Body of pancreas (tissue), 4 donors: Measurements from ENCODE around the gene SEMA3D. TPM values are rescaled to one million over a fixed set of nuclear protein-coding genes. Genes with fewer than 3 reads are reported as not detected.

Experiments used
- ATAC-seq: fragments of 150-250 bp; one replicate; pipeline ENCODE4 v1.9.1; 2016
- DNase-seq, 4 donors: peaks; one replicate each; pipeline ENCODE4 v3.0.0-alpha.2; 2019
- H3K27ac ChIP-seq, 4 donors: fragments of 200-600 bp; sonication (generic); 1 replicate in 3 of 4; 2 replicates in 1 of 4; pipeline versions ENCODE4 v1.5.1 to v1.6.1; 2016 to 2019; ENCODE audit warnings: mild to moderate bottlenecking in 1 of 4, mixed read lengths in 1 of 4, moderate library complexity in 1 of 4
- H3K27me3 ChIP-seq, 2 donors: fragments of 200-600 bp; sonication (generic); one replicate each; pipeline ENCODE4 v1.6.0; 2016; ENCODE audit warnings: mild to moderate bottlenecking in 1 of 2
- H3K36me3 ChIP-seq, 2 donors: fragments of 200-600 bp; sonication (generic); replicated peaks in 1 of 2; 2 replicates each; pipeline ENCODE4 v1.5.1; 2016; ENCODE audit warnings: low read depth in 2 of 2; ENCODE audit not compliant: insufficient read depth in 1 of 2
- H3K4me1 ChIP-seq: fragments of 200-600 bp; sonication (generic); one replicate; pipeline ENCODE4 v1.6.0; 2016
- H3K4me3 ChIP-seq, 2 donors: fragments of 200-600 bp; sonication (generic); 1 replicate in 1 of 2; 2 replicates in 1 of 2; pipeline ENCODE4 v1.5.1; 2016 to 2019
- H3K9me3 ChIP-seq, 3 donors: fragments of 200-600 bp; sonication (generic); 1 replicate in 2 of 3; 2 replicates in 1 of 3; pipeline ENCODE4 v1.5.1; 2016
- POLR2A ChIP-seq, 3 donors: fragments of 450-650 bp; IDR thresholded peaks; one replicate each; pipeline ENCODE4 v1.6.1; 2016; ENCODE audit warnings: antibody characterized with exemption in 3 of 3, mild to moderate bottlenecking in 2 of 3
- whole genome bisulfite sequencing, 2 donors: methylation state at CpG; one replicate each; pipeline ENCODE4 v1.1.5; 2017; 5-methylcytosine and 5-hydroxymethylcytosine counted together
- intact Hi-C: fragments of 100-400 bp; cut with DNase I; formaldehyde crosslinking; loops from one replicate; pipeline ENCODE4 v1.15.1; 2023
- total RNA-seq, 2 donors: library from RNA; depleted of rRNA; stranded (reverse); fragments of >200 nt; gene quantifications; one replicate each; pipeline ENCODE4 v1.1.0, GENCODE V29; 2016
- TF ChIP-seq, protein P1 (sequence below), 7 experiments: fragments of 450-650 bp in 4 of 7; fragments of 200-600 bp in 3 of 7; sonication (generic) in 3 of 7; IDR thresholded peaks; one replicate each; pipeline ENCODE4 v1.5.1; 2016 to 2019; ENCODE audit warnings: antibody characterized with exemption in 7 of 7

SEMA3D gene
- total RNA-seq, 2 donors from 2014 or later = 0.66 to 1.3 TPM

DNA sequence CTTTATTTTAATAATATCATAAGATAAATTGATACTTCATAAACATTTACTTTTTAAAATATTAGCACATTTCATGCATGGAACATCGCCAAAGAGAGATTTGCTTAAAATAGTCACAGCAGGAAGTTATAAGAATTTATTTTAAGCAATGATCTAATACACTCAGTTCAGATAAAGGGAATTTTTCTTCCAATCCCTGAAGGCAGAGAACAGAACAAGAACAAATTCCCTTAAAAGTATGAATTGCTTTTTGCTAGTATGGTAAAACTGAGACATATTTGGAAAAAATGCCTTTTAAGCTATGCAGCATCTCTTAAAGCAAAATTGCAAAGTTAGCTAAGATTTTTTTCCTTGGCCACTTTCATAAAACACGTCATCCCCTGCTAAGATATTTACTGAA is 91.0 kb downstream of the SEMA3D start:
- no peaks in the 10 kb centered on the region for H3K9me3 ChIP-seq
- ATAC-seq (no peak), DNase-seq (no peak)
- H3K4me1 ChIP-seq = no peaks in the 10 kb centered on the region
- H3K4me3 ChIP-seq = no peak overlapping the region
- TF ChIP-seq, protein P1, sequence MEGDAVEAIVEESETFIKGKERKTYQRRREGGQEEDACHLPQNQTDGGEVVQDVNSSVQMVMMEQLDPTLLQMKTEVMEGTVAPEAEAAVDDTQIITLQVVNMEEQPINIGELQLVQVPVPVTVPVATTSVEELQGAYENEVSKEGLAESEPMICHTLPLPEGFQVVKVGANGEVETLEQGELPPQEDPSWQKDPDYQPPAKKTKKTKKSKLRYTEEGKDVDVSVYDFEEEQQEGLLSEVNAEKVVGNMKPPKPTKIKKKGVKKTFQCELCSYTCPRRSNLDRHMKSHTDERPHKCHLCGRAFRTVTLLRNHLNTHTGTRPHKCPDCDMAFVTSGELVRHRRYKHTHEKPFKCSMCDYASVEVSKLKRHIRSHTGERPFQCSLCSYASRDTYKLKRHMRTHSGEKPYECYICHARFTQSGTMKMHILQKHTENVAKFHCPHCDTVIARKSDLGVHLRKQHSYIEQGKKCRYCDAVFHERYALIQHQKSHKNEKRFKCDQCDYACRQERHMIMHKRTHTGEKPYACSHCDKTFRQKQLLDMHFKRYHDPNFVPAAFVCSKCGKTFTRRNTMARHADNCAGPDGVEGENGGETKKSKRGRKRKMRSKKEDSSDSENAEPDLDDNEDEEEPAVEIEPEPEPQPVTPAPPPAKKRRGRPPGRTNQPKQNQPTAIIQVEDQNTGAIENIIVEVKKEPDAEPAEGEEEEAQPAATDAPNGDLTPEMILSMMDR (IDR thresholded peaks at IDR 0.05) = no peak
- TF ChIP-seq POLR2A (IDR thresholded peaks at IDR 0.05) = no peak
- H3K36me3 ChIP-seq = no peaks in the 10 kb centered on the region
- 83 to 84% methylated on average over 2 of the region's 2 CpGs for WGBS, 2 donors
- intact Hi-C loops = no loop called here
- no peaks in the 10 kb centered on the region for H3K27me3 ChIP-seq
- no peak overlapping the region for H3K27ac ChIP-seq

- DNase-seq (no peak), ATAC-seq (no peak)
- intact Hi-C loops = no loop called here
- Histone ChIP-seq H3K27me3 (no peaks in the 10 kb centered on the region), H3K36me3 (no peaks in the 10 kb centered on the region), H3K4me1 (no peaks in the 10 kb centered on the region), H3K9me3 (no peaks in the 10 kb centered on the region), H3K27ac (no peak overlapping the region), H3K4me3 (no peak overlapping the region)
- TF ChIP-seq POLR2A (IDR thresholded peaks at IDR 0.05) = no peak
- TF ChIP-seq, protein P1 (IDR thresholded peaks at IDR 0.05) = no peak
- WGBS, 2 donors = 75 to 85% methylated on average over 2 of the region's 2 CpGs
Measured at GRCh38 chr7:85095366-85095765, 91.5 kb downstream of the SEMA3D start.

GRCh38 chr7:85094046-85094725 is 92.7 kb downstream of the SEMA3D start:
- Histone ChIP-seq H3K27me3 (no peaks in the 10 kb centered on the region), H3K27ac (no peak overlapping the region), H3K4me3 (no peak overlapping the region), H3K36me3 (no peaks in the 10 kb centered on the region), H3K4me1 (no peaks in the 10 kb centered on the region), H3K9me3 (no peaks in the 10 kb centered on the region)
- TF ChIP-seq, protein P1 (IDR thresholded peaks at IDR 0.05) = no peak
- no peak for TF ChIP-seq POLR2A (IDR thresholded peaks at IDR 0.05)
- ATAC-seq (no peak), DNase-seq (peak in 1 of 4 donors; percentile 5)
- WGBS, 2 donors = 58 to 64% methylated on average over 3 of the region's 3 CpGs
- intact Hi-C loops = no loop called here

- Histone ChIP-seq H3K4me1 (no peaks in the 10 kb centered on the region), H3K36me3 (no peaks in the 10 kb centered on the region), H3K4me3 (no peak overlapping the region), H3K9me3 (no peaks in the 10 kb centered on the region), H3K27ac (no peak overlapping the region), H3K27me3 (no peaks in the 10 kb centered on the region)
- DNase-seq (no peak), ATAC-seq (no peak)
- 70% methylated on average over 4 of the region's 4 CpGs for WGBS, 2 donors
- intact Hi-C loops = no loop called here
- TF ChIP-seq POLR2A (IDR thresholded peaks at IDR 0.05) = no peak
- TF ChIP-seq, protein P1 (IDR thresholded peaks at IDR 0.05) = no peak
Measured at GRCh38 chr7:85091565-85091928, 95.3 kb downstream of the SEMA3D start.

DNA sequence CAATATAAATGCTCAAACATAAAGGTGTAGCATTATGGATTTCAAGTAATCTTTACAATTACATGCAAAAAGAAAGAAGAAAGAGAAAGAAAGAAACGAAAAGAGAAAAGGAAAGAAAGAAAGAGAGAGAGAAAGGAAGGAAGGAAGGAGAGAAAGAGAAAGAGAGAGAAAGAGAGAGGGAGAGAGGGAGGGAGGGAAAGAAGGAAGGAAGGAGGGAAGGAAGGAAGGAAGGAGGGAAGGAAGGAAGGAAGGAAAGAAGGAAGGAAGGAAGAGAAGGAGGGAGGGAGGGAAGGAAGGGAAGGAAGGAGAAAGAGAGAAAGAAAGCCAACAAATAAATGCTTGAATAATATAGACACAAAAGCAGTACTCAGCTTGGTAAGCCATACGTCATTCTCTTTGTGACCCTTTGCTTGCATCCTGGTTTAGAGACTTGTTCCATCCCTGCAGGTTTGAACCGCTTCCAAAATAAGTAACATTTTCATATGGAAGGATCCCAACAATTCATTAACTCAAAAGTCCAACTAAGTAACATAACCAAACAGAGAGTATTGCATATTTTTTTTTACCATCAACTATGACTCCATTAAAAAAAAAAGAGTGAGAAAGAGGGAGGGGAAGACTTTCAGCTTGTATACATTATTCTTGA is 95.8 kb downstream of the SEMA3D start:
- Histone ChIP-seq H3K27ac (no peak overlapping the region), H3K4me3 (no peak overlapping the region), H3K4me1 (no peaks in the 10 kb centered on the region), H3K27me3 (no peaks in the 10 kb centered on the region), H3K36me3 (no peaks in the 10 kb centered on the region), H3K9me3 (no peaks in the 10 kb centered on the region)
- DNase-seq (no peak), ATAC-seq (no peak)
- intact Hi-C loops = no loop called here
- 68 to 75% methylated on average over 3 of the region's 3 CpGs for WGBS, 2 donors
- TF ChIP-seq, protein P1 (IDR thresholded peaks at IDR 0.05) = no peak
- no peak for TF ChIP-seq POLR2A (IDR thresholded peaks at IDR 0.05)
